Transverse colon (tissue), 4 donors: ENCODE measurements around the gene SFMBT1. TPM values are rescaled to one million over a fixed set of nuclear protein-coding genes. Genes with fewer than 3 reads are reported as not detected.
A peak's percentile ranks its signal among the peaks of the same experiment; 100 is the strongest.

Experiments used
- DNase-seq: peaks from one replicate; pipeline ENCODE4 v3.0.0-alpha.2; 2019
- H3K27ac ChIP-seq, 4 donors: fragments of 200-600 bp; sonication (generic); 2 replicates each; pipeline ENCODE4 v1.5.1; 2016 to 2018; ENCODE audit warnings: inconsistent platforms in 4 of 4
- H3K27me3 ChIP-seq: fragments of 200-600 bp; sonication (generic); 2 replicates; pipeline ENCODE4 v1.5.1; 2017; ENCODE audit warnings: inconsistent platforms
- H3K36me3 ChIP-seq, 4 donors: fragments of 200-600 bp; sonication (generic); 2 replicates each; pipeline ENCODE4 v1.5.1; 2017 to 2019; ENCODE audit warnings: inconsistent platforms in 4 of 4
- H3K4me1 ChIP-seq, 4 donors: fragments of 200-600 bp; sonication (generic); 2 replicates each; pipeline ENCODE4 v1.5.1; 2017 to 2020; ENCODE audit warnings: inconsistent platforms in 4 of 4
- H3K4me3 ChIP-seq, 4 donors: fragments of 200-600 bp; sonication (generic); 1 replicate in 1 of 4; 2 replicates in 3 of 4; pipeline versions ENCODE4 v1.5.1 to v1.6.1; 2017 to 2019; ENCODE audit warnings: inconsistent platforms in 4 of 4
- H3K9me3 ChIP-seq, 2 donors: fragments of 200-600 bp; sonication (generic); 2 replicates each; pipeline ENCODE4 v1.5.1; 2017 to 2019; ENCODE audit warnings: inconsistent platforms in 2 of 2
- CTCF ChIP-seq, 5 experiments: fragments of 200-600 bp in 3 of 5; fragments of 450-650 bp in 2 of 5; sonication (generic) in 3 of 5; IDR thresholded peaks; 1 replicate in 2 of 5; 2 replicates in 3 of 5; pipeline ENCODE4 v1.5.1; 2016 to 2017; ENCODE audit warnings: antibody characterized with exemption in 5 of 5, inconsistent platforms in 3 of 5, mild to moderate bottlenecking in 2 of 5, moderate library complexity in 1 of 5
- EP300 ChIP-seq: sonication (generic); formaldehyde crosslinking; IDR thresholded peaks from one replicate; pipeline ENCODE4 v1.6.1; 2017; ENCODE audit warnings: antibody characterized with exemption, low read depth
- POLR2A ChIP-seq: fragments of 450-650 bp; IDR thresholded peaks from one replicate; pipeline ENCODE4 v1.6.1; 2016; ENCODE audit warnings: antibody characterized with exemption, mild to moderate bottlenecking, moderate library complexity
- POLR2AphosphoS5 ChIP-seq, 3 donors: sonication (generic); formaldehyde crosslinking; IDR thresholded peaks; one replicate each; pipeline ENCODE4 v1.6.1; 2016; ENCODE audit warnings: antibody characterized with exemption in 3 of 3
- WGBS, 2 donors: methylation state at CpG; one replicate each; pipeline ENCODE4 v1.1.5; 2018; ENCODE audit warnings: low coverage in 1 of 2; 5-methylcytosine and 5-hydroxymethylcytosine counted together
- in situ Hi-C, 4 donors: fragments of 200-750 bp; cut with MboI; loops; one replicate each; pipeline versions ENCODE4 v1.15.0 to v1.15.1; 2017; ENCODE audit warnings: low sequenced_read_pairs in 3 of 4, low pct_ligation_motif_present in 1 of 4, low pct_unique_long_range_greater_than_20kb in 1 of 4
- intact Hi-C: fragments of 100-400 bp; cut with DNase I; formaldehyde crosslinking; loops from one replicate; pipeline ENCODE4 v1.15.1; 2023; ENCODE audit warnings: low total_unique reads
- total RNA-seq, 4 donors: library from RNA; depleted of rRNA; stranded (reverse); fragments of >200 nt; gene quantifications; one replicate each; pipeline ENCODE4 v1.1.0, GENCODE V29; 2016

SFMBT1 gene
- total RNA-seq, 4 donors from 2014 or later: 1.9 to 33.0 (median 18.1) TPM

- Histone ChIP-seq H3K27me3 (no peaks in the 10 kb centered on the region), H3K36me3 (no peaks in the 10 kb centered on the region), H3K4me3 (peak overlapping the region; percentile 57 to 90 (median 64)), H3K27ac (peak overlapping the region; percentile 76 to 85 (median 78)), H3K9me3 (no peaks in the 10 kb centered on the region), H3K4me1 (peaks cover 0 to 13% (median 6%) of the 10 kb centered on the region in 4 donors)
- intact Hi-C loops (no loop called here), in situ Hi-C loops (loop anchor here in 2 of 4 donors (10.0 to 25.0 kb wide), 3 partner anchors 136 to 336 kb away; no protein-coding TSS in a partner anchor)
- WGBS, 2 donors: 0 to 3% methylated on average over 5 to 29 of the region's 32 CpGs
- peak; percentile 90 for DNase-seq
- TF ChIP-seq EP300: no peak
- TF ChIP-seq POLR2A: peak; percentile 18
- peak; percentile 96 to 97 (median 97) for TF ChIP-seq CTCF (IDR thresholded peaks at IDR 0.05)
- TF ChIP-seq POLR2AphosphoS5 (IDR thresholded peaks at IDR 0.05): no peak
Measured at GRCh38 chr3:53072653-53073552, 27.0 kb upstream of the SFMBT1 start.

- intact Hi-C loops: no loop called here
- Histone ChIP-seq H3K9me3 (no peaks in the 10 kb centered on the region), H3K4me1 (peaks cover 0 to 13% (median 6%) of the 10 kb centered on the region in 4 donors), H3K36me3 (no peaks in the 10 kb centered on the region), H3K4me3 (peak overlapping the region in 1 of 4 donors; percentile 90), H3K27me3 (no peaks in the 10 kb centered on the region), H3K27ac (peak overlapping the region in 1 of 4 donors; percentile 77)
- TF ChIP-seq CTCF (IDR thresholded peaks at IDR 0.05) (no peak), POLR2A (no peak)
- in situ Hi-C loops: loop anchor here in 2 of 4 donors (10.0 to 25.0 kb wide), 3 partner anchors 135 to 335 kb away; no protein-coding TSS in a partner anchor
- DNase-seq: no peak
- 97% methylated on average over 3 of the region's 11 CpGs; no CpG with 5 or more reads in 1 of the 2 donors for WGBS, 2 donors
Measured at GRCh38 chr3:53071882-53072431, 26.1 kb upstream of the SFMBT1 start.

GRCh38 chr3:53069422-53070068 is 23.7 kb upstream of the SFMBT1 start:
- TF ChIP-seq CTCF (IDR thresholded peaks at IDR 0.05): no peak
- no peak for TF ChIP-seq POLR2AphosphoS5 (IDR thresholded peaks at IDR 0.05)
- no peak for TF ChIP-seq POLR2A
- no peak for TF ChIP-seq EP300
- H3K27ac ChIP-seq: no peak overlapping the region
- peaks cover 0 to 13% (median 6%) of the 10 kb centered on the region in 4 donors for H3K4me1 ChIP-seq
- H3K27me3 ChIP-seq: no peaks in the 10 kb centered on the region
- H3K9me3 ChIP-seq: no peaks in the 10 kb centered on the region
- intact Hi-C loops (no loop called here), in situ Hi-C loops (loop anchor here in 3 of 4 donors (10.0 to 25.0 kb wide), 3 partner anchors 132 to 332 kb away; no protein-coding TSS in a partner anchor)
- no peak overlapping the region for H3K4me3 ChIP-seq
- WGBS, 2 donors: 69% methylated on average over 4 of the region's 4 CpGs; no CpG with 5 or more reads in 1 of the 2 donors
- DNase-seq: no peak
- H3K36me3 ChIP-seq: no peaks in the 10 kb centered on the region

- no peak for DNase-seq
- H3K4me3 ChIP-seq: no peak overlapping the region
- intact Hi-C loops (no loop called here), in situ Hi-C loops (loop anchor here in 3 of 4 donors (10.0 to 25.0 kb wide), 3 partner anchors 131 to 331 kb away; no protein-coding TSS in a partner anchor)
- no peaks in the 10 kb centered on the region for H3K27me3 ChIP-seq
- H3K36me3 ChIP-seq: no peaks in the 10 kb centered on the region
- H3K27ac ChIP-seq: no peak overlapping the region
- TF ChIP-seq EP300: no peak
- TF ChIP-seq CTCF (IDR thresholded peaks at IDR 0.05): no peak
- TF ChIP-seq POLR2AphosphoS5 (IDR thresholded peaks at IDR 0.05): no peak
- no peak for TF ChIP-seq POLR2A
- H3K9me3 ChIP-seq: no peaks in the 10 kb centered on the region
- WGBS, 2 donors: 92% methylated on average over 3 of the region's 3 CpGs; no CpG with 5 or more reads in 1 of the 2 donors
- H3K4me1 ChIP-seq: peaks cover 0 to 8% (median 6%) of the 10 kb centered on the region in 4 donors
Measured at GRCh38 chr3:53068176-53068575, 22.3 kb upstream of the SFMBT1 start.
